Tibial nerve (tissue), 4 donors: ENCODE data around the gene ATXN2L. TPM values are rescaled to one million over a fixed set of nuclear protein-coding genes. Genes with fewer than 3 reads are reported as not detected.

Experiments
- DNase-seq, 2 donors: peaks; one replicate each; pipeline ENCODE4 v3.0.0-alpha.2; 2019; ENCODE audit warnings: low spot score in 2 of 2
- H3K27ac ChIP-seq, 4 donors: fragments of 200-600 bp; sonication (generic) in 3 of 4; one replicate each; pipeline ENCODE4 v1.5.1; 2017 to 2019; ENCODE audit warnings: mild to moderate bottlenecking in 1 of 4
- H3K27me3 ChIP-seq, 2 donors: fragments of 200-600 bp; sonication (generic) in 1 of 2; one replicate each; pipeline versions ENCODE4 v1.5.1 to v1.6.0; 2017 to 2019
- H3K36me3 ChIP-seq, 3 donors: fragments of 200-600 bp; sonication (generic); one replicate each; pipeline ENCODE4 v1.5.1; 2018 to 2019
- H3K4me1 ChIP-seq, 4 donors: fragments of 200-600 bp; sonication (generic) in 3 of 4; one replicate each; pipeline ENCODE4 v1.5.1; 2017 to 2019
- H3K4me3 ChIP-seq, 4 donors: fragments of 200-600 bp; sonication (generic) in 3 of 4; one replicate each; pipeline ENCODE4 v1.5.1; 2017 to 2019; ENCODE audit warnings: mild to moderate bottlenecking in 1 of 4, moderate library complexity in 1 of 4
- H3K9me3 ChIP-seq, 4 donors: fragments of 200-600 bp; sonication (generic) in 3 of 4; one replicate each; pipeline ENCODE4 v1.5.1; 2017 to 2019
- EP300 ChIP-seq, 2 donors: sonication (generic); formaldehyde crosslinking; IDR thresholded peaks; one replicate each; pipeline ENCODE4 v1.6.1; 2017; ENCODE audit warnings: antibody characterized with exemption in 2 of 2, mild to moderate bottlenecking in 1 of 2
- POLR2A ChIP-seq, 2 donors: fragments of 450-650 bp; IDR thresholded peaks; one replicate each; pipeline ENCODE4 v1.6.1; 2017; ENCODE audit warnings: antibody characterized with exemption in 2 of 2, mild to moderate bottlenecking in 2 of 2, moderate library complexity in 2 of 2
- WGBS, 2 donors: methylation state at CpG; one replicate each; pipeline ENCODE4 v1.1.5; 2018; 5-methylcytosine and 5-hydroxymethylcytosine counted together
- total RNA-seq, 4 donors: library from RNA; depleted of rRNA; stranded (reverse); fragments of >200 nt; gene quantifications; one replicate each; pipeline ENCODE4 v1.1.0, GENCODE V29; 2016
- TF ChIP-seq, protein P1 (sequence below), 5 experiments: fragments of 200-600 bp in 3 of 5; fragments of 450-650 bp in 2 of 5; sonication (generic) in 3 of 5; IDR thresholded peaks; one replicate each; pipeline ENCODE4 v1.5.1; 2016 to 2019; ENCODE audit warnings: antibody characterized with exemption in 5 of 5, mild to moderate bottlenecking in 3 of 5, moderate library complexity in 2 of 5

Gene ATXN2L
- total RNA-seq, 4 donors from 2014 or later = 57.6 to 121 (median 87.7) TPM

GRCh38 chr16:28821874-28822519 is 802 bp upstream of the ATXN2L start:
- peaks cover 0 to 28% (median 8%) of the 10 kb centered on the region in 3 donors for H3K36me3 ChIP-seq
- H3K4me3 ChIP-seq = peak overlapping the region; percentile 96 to 100 (median 100)
- no peaks in the 10 kb centered on the region for H3K27me3 ChIP-seq
- 27 to 29% methylated on average over 13 of the region's 13 CpGs for WGBS, 2 donors
- DNase-seq = no peak
- TF ChIP-seq POLR2A (IDR thresholded peaks at IDR 0.05) = no peak
- TF ChIP-seq, protein P1, sequence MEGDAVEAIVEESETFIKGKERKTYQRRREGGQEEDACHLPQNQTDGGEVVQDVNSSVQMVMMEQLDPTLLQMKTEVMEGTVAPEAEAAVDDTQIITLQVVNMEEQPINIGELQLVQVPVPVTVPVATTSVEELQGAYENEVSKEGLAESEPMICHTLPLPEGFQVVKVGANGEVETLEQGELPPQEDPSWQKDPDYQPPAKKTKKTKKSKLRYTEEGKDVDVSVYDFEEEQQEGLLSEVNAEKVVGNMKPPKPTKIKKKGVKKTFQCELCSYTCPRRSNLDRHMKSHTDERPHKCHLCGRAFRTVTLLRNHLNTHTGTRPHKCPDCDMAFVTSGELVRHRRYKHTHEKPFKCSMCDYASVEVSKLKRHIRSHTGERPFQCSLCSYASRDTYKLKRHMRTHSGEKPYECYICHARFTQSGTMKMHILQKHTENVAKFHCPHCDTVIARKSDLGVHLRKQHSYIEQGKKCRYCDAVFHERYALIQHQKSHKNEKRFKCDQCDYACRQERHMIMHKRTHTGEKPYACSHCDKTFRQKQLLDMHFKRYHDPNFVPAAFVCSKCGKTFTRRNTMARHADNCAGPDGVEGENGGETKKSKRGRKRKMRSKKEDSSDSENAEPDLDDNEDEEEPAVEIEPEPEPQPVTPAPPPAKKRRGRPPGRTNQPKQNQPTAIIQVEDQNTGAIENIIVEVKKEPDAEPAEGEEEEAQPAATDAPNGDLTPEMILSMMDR (IDR thresholded peaks at IDR 0.05) = no peak
- no peak for TF ChIP-seq EP300 (IDR thresholded peaks at IDR 0.05)
- H3K9me3 ChIP-seq = no peaks in the 10 kb centered on the region
- H3K27ac ChIP-seq = peak overlapping the region; percentile 97 to 100 (median 100)
- H3K4me1 ChIP-seq = peaks cover 0 to 34% (median 12%) of the 10 kb centered on the region in 4 donors

DNA sequence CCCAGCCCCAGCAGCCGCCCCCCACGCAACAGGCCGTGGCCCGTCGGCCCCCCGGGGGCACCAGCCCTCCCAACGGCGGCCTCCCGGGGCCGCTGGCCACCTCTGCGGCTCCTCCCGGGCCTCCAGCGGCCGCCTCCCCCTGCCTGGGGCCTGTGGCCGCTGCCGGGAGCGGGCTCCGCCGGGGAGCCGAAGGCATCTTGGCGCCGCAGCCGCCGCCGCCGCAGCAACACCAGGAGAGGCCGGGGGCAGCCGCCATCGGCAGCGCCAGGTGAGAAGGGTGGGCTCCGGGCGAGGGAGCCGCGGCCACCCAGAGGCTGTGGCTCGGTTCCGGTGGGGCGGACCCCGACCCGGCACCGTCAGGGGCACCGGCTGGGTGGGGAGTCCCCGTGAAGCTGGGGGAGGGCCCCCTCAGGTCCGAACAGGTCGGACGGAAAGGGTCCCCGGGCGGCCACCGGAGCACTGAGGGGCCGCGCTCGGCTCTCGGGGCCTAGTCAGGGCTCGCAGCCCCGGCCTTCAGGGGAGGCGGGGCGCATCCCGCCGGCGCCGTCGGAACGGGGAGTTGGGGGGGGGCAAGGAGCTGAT is 583 bp downstream of the ATXN2L start:
- peak overlapping the region; percentile 96 to 100 (median 100) for H3K4me3 ChIP-seq
- no peaks in the 10 kb centered on the region for H3K27me3 ChIP-seq
- peak overlapping the region; percentile 97 to 100 (median 100) for H3K27ac ChIP-seq
- no peak for DNase-seq
- no peaks in the 10 kb centered on the region for H3K9me3 ChIP-seq
- peaks cover 0 to 37% (median 12%) of the 10 kb centered on the region in 4 donors for H3K4me1 ChIP-seq
- no peak for TF ChIP-seq EP300 (IDR thresholded peaks at IDR 0.05)
- TF ChIP-seq, protein P1 (IDR thresholded peaks at IDR 0.05) = no peak
- no peak for TF ChIP-seq POLR2A (IDR thresholded peaks at IDR 0.05)
- H3K36me3 ChIP-seq = peaks cover 5 to 41% (median 15%) of the 10 kb centered on the region in 3 donors
- WGBS, 2 donors = 0 to 2% methylated on average over 20 to 31 of the region's 62 CpGs

- Histone ChIP-seq H3K36me3 (peaks cover 5 to 45% (median 17%) of the 10 kb centered on the region in 3 donors), H3K4me1 (peaks cover 0 to 37% (median 12%) of the 10 kb centered on the region in 4 donors), H3K4me3 (peak overlapping the region; percentile 96 to 100 (median 100)), H3K27me3 (no peaks in the 10 kb centered on the region), H3K9me3 (no peaks in the 10 kb centered on the region), H3K27ac (peak overlapping the region; percentile 97 to 100 (median 100))
- DNase-seq = peak; percentile 91 to 95
- TF ChIP-seq, protein P1 (IDR thresholded peaks at IDR 0.05) = peak in 4 of 5 experiments; percentile 17 to 71 (median 42)
- TF ChIP-seq POLR2A (IDR thresholded peaks at IDR 0.05) (peak; percentile 18 to 70), EP300 (IDR thresholded peaks at IDR 0.05) (peak in 1 of 2 donors; percentile 92)
- 0% methylated on average over 43 to 48 of the region's 60 CpGs for WGBS, 2 donors
Observed at GRCh38 chr16:28823873-28824716, 1.3 kb downstream of the ATXN2L start.

GRCh38 chr16:28824717-28824973 is 1.8 kb downstream of the ATXN2L start:
- Histone ChIP-seq H3K27ac (peak overlapping the region; percentile 97 to 100 (median 100)), H3K4me3 (peak overlapping the region; percentile 96 to 100 (median 100)), H3K4me1 (peaks cover 0 to 37% (median 12%) of the 10 kb centered on the region in 4 donors), H3K27me3 (no peaks in the 10 kb centered on the region), H3K9me3 (no peaks in the 10 kb centered on the region), H3K36me3 (peaks cover 5 to 51% (median 23%) of the 10 kb centered on the region in 3 donors)
- TF ChIP-seq, protein P1 (IDR thresholded peaks at IDR 0.05) = no peak
- TF ChIP-seq EP300 (IDR thresholded peaks at IDR 0.05) (no peak), POLR2A (IDR thresholded peaks at IDR 0.05) (no peak)
- WGBS, 2 donors = 26 to 29% methylated on average over 5 of the region's 5 CpGs
- no peak for DNase-seq
